Right lobe of liver (tissue), 4 donors: ENCODE measurements around the gene CLMN.

Experiments
- CTCF ChIP-seq, 4 donors: fragments of 200-600 bp in 3 of 4; fragments of 450-650 bp in 1 of 4; IDR thresholded peaks; one replicate each; pipeline versions ENCODE4 v1.5.1 to v1.8.0; 2016 to 2022; ENCODE audit warnings: antibody characterized with exemption in 4 of 4, mild to moderate bottlenecking in 2 of 4
- POLR2A ChIP-seq: fragments of 450-650 bp; IDR thresholded peaks from one replicate; pipeline ENCODE4 v1.6.1; 2017; ENCODE audit warnings: antibody characterized with exemption, mild to moderate bottlenecking
- donor health status: DM: no; HTN: no; CAD: no.
- donor health status: DM: no; HTN: no; CAD: no.
- donor health status: DM: no; HTN: yes; CAD: no.

GRCh38 chr14:95255487-95255886, 64.2 kb downstream of the CLMN start:
- TF ChIP-seq POLR2A = no peak
- no peak for TF ChIP-seq CTCF (IDR thresholded peaks at IDR 0.05)
